MCF 10A (cell line): ENCODE measurements around the gene ATP5MC2. TPM values are rescaled to one million over a fixed set of nuclear protein-coding genes. Genes with fewer than 3 reads are reported as not detected.

Experiments
- BruUV-seq: library from RNA; stranded (reverse); fragments of 400-500 nt; replicated peaks from 2 replicates; lab custom pipeline; 2021; lab: Mats Ljungman, UMichigan
- CTCF ChIA-PET: fragments of 300-600 bp; sonication (Branson Sonifier 250); formaldehyde crosslinking; extraction: SDS; loops from one replicate; lab custom pipeline; 2021; ENCODE audit warnings: antibody characterized with exemption, inconsistent platforms; lab: Yijun Ruan, JAX
- POLR2A ChIA-PET: fragments of 300-600, 350-650 bp; sonication (Branson Sonifier 250); formaldehyde crosslinking; extraction: SDS; loops from one replicate; lab custom pipeline; 2020; ENCODE audit warnings: antibody characterized with exemption, inconsistent platforms; lab: Yijun Ruan, JAX
- DNase-seq: peaks from one replicate; pipeline ENCODE4 v3.0.0-alpha.2; 2018; ENCODE audit not compliant: unreplicated experiment
- H3K27ac Mint-ChIP-seq: one replicate; pipeline ENCODE4 v1.8.0; 2022; ENCODE audit warnings: mild to moderate bottlenecking, low read depth, mixed read lengths; ENCODE audit not compliant: unreplicated experiment
- H3K27me3 Mint-ChIP-seq: one replicate; pipeline ENCODE4 v1.8.0; 2022; ENCODE audit warnings: mixed read lengths; ENCODE audit not compliant: insufficient read depth, unreplicated experiment
- H3K36me3 Mint-ChIP-seq: one replicate; pipeline ENCODE4 v1.8.0; 2022; ENCODE audit warnings: mild to moderate bottlenecking, moderate library complexity, mixed read lengths; ENCODE audit not compliant: insufficient read depth, unreplicated experiment
- H3K4me1 Mint-ChIP-seq: one replicate; pipeline ENCODE4 v1.8.0; 2022; ENCODE audit warnings: mixed read lengths; ENCODE audit not compliant: insufficient read depth, unreplicated experiment
- H3K4me3 Mint-ChIP-seq: one replicate; pipeline ENCODE4 v1.8.0; 2022; ENCODE audit warnings: mild to moderate bottlenecking, moderate library complexity, mixed read lengths; ENCODE audit not compliant: unreplicated experiment
- H3K9me3 Mint-ChIP-seq: one replicate; pipeline ENCODE4 v1.8.0; 2022; ENCODE audit warnings: mixed read lengths; ENCODE audit not compliant: unreplicated experiment
- CTCF ChIP-seq: fragments of 200-600 bp; IDR thresholded peaks from one replicate; pipeline ENCODE4 v1.8.0; 2022; ENCODE audit warnings: antibody characterized with exemption, mild to moderate bottlenecking; ENCODE audit not compliant: unreplicated experiment
- intact Hi-C: fragments of 100-400 bp; cut with micrococcal nuclease; formaldehyde crosslinking; loops from 2 replicates; pipeline ENCODE4 v1.14.1; 2022
- total RNA-seq: library from RNA; stranded (reverse); gene quantifications from 2 replicates; pipeline ENCODE4 v1.2.3, GENCODE V29; 2022

Gene ATP5MC2
- total RNA-seq, 1 experiment from 2014 or later, result 381 TPM

GRCh38 chr12:53695152-53696145 is 19.6 kb upstream of the ATP5MC2 start:
- BruUV-seq, result no TSS peak
- H3K27ac Mint-ChIP-seq, result no peak overlapping the region
- no peaks in the 10 kb centered on the region for H3K4me1 Mint-ChIP-seq
- peak; percentile 39 for DNase-seq
- no peaks in the 10 kb centered on the region for H3K36me3 Mint-ChIP-seq
- peaks cover 7% of the 10 kb centered on the region for H3K9me3 Mint-ChIP-seq
- ChIA-PET CTCF (interaction anchor here (0.8 to 3.7 kb wide), 4 partner anchors 35 to 51 kb away, joined by 3 to 45 read pairs (median 4); no protein-coding TSS in a partner anchor), POLR2A (interaction anchor here (0.6 kb wide), 1 partner anchor 455 kb away, joined by 3 read pairs; no protein-coding TSS in a partner anchor)
- intact Hi-C loops, result no loop called here
- H3K4me3 Mint-ChIP-seq, result no peak overlapping the region
- peaks cover 36% of the 10 kb centered on the region for H3K27me3 Mint-ChIP-seq
- TF ChIP-seq CTCF, result no peak

- peaks cover 7% of the 10 kb centered on the region for H3K9me3 Mint-ChIP-seq
- POLR2A ChIA-PET, result no interaction called here
- H3K36me3 Mint-ChIP-seq, result no peaks in the 10 kb centered on the region
- DNase-seq, result no peak
- no peak for TF ChIP-seq CTCF
- peaks cover 29% of the 10 kb centered on the region for H3K27me3 Mint-ChIP-seq
- CTCF ChIA-PET, result interaction anchor here (0.5 to 3.7 kb wide), 3 partner anchors 35 to 254 kb away, joined by 3 to 45 read pairs (median 4); no protein-coding TSS in a partner anchor
- no peaks in the 10 kb centered on the region for H3K4me1 Mint-ChIP-seq
- no peak overlapping the region for H3K27ac Mint-ChIP-seq
- H3K4me3 Mint-ChIP-seq, result no peak overlapping the region
- intact Hi-C loops, result no loop called here
- BruUV-seq, result no TSS peak
Measured at GRCh38 chr12:53694756-53695151, 18.9 kb upstream of the ATP5MC2 start.

GRCh38 chr12:53688134-53688533 is 12.3 kb upstream of the ATP5MC2 start:
- Mint-ChIP-seq H3K9me3 (peaks cover 7% of the 10 kb centered on the region), H3K36me3 (no peaks in the 10 kb centered on the region), H3K4me3 (no peak overlapping the region), H3K27me3 (no peaks in the 10 kb centered on the region), H3K27ac (no peak overlapping the region), H3K4me1 (no peaks in the 10 kb centered on the region)
- intact Hi-C loops, result no loop called here
- no peak for DNase-seq
- CTCF ChIA-PET, result interaction anchor here (0.6 to 9.5 kb wide), 5 partner anchors 11 to 57 kb away, joined by 3 to 98 read pairs (median 6); partner anchors contain the start of gene ATP5MC2
- no peak for TF ChIP-seq CTCF
- POLR2A ChIA-PET, result interaction anchor here (1.4 kb wide), 1 partner anchor 40 kb away, joined by 3 read pairs; the partner anchor contains the start of gene CALCOCO1
- no TSS peak for BruUV-seq

GRCh38 chr12:53686436-53686835 is 10.6 kb upstream of the ATP5MC2 start:
- Mint-ChIP-seq H3K9me3 (peaks cover 1% of the 10 kb centered on the region), H3K4me3 (no peak overlapping the region), H3K27ac (no peak overlapping the region), H3K36me3 (no peaks in the 10 kb centered on the region), H3K4me1 (no peaks in the 10 kb centered on the region), H3K27me3 (no peaks in the 10 kb centered on the region)
- no TSS peak for BruUV-seq
- DNase-seq, result no peak
- no peak for TF ChIP-seq CTCF
- CTCF ChIA-PET, result interaction anchor here (0.5 to 9.5 kb wide), 11 partner anchors 10 to 1570 kb away, joined by 3 to 98 read pairs (median 3); partner anchors contain the start of gene ATP5MC2
- POLR2A ChIA-PET, result no interaction called here
- intact Hi-C loops, result no loop called here
